GM12878 (cell line): Measurements from ENCODE around the gene PAM. TPM values are rescaled to one million over a fixed set of nuclear protein-coding genes. Genes with fewer than 3 reads are reported as not detected.

Experiments used
- ATAC-seq: fragments of 200-7000 bp; cut with Tn5 transposase; 3 replicates; pipeline ENCODE4 v1.9.1; 2020; ENCODE audit warnings: mild to moderate bottlenecking, moderate library complexity
- BruUV-seq: library from RNA; stranded (reverse); fragments of 400-500 nt; replicated peaks from 2 replicates; lab custom pipeline; 2021; lab: Mats Ljungman, UMichigan
- CTCF ChIA-PET: fragments of 300-600 bp; sonication (Branson Sonifier 250); formaldehyde crosslinking; extraction: SDS; loops from one replicate; lab custom pipeline; 2021; ENCODE audit warnings: inconsistent platforms; lab: Yijun Ruan, JAX
- POLR2A ChIA-PET: fragments of 350-600 bp; formaldehyde crosslinking; extraction: SDS; loops from one replicate; lab custom pipeline; 2021; ENCODE audit warnings: inconsistent platforms; lab: Charles Lee
- RAD21 ChIA-PET: fragments of 300-600 bp; sonication (Branson Sonifier 250); formaldehyde crosslinking; loops from one replicate; lab custom pipeline; 2023; ENCODE audit warnings: antibody characterized with exemption; ENCODE audit not compliant: unreplicated experiment; lab: Charles Lee
- SMC1A ChIA-PET: fragments of 300-600 bp; sonication (Branson Sonifier 250); formaldehyde crosslinking; loops from one replicate; lab custom pipeline; 2023; ENCODE audit not compliant: unreplicated experiment, uncharacterized antibody; lab: Charles Lee
- DNase-seq: peaks from one replicate; pipeline ENCODE4 v3.0.0-alpha.2; 2011; ENCODE audit warnings: low read depth, low spot score
- FAIRE-seq: peaks from 3 replicates; lab custom pipeline; 2011; peaks lifted over from hg19 to GRCh38; lab: Jason Lieb, UNC
- H2AFZ ChIP-seq: 2 replicates; pipeline ENCODE4 v1.6.0; 2011; ENCODE audit warnings: low read depth, low read length, control low read depth; ENCODE audit not compliant: control insufficient read depth
- H3K27ac ChIP-seq: 2 replicates; pipeline ENCODE4 v1.5.1; 2011; ENCODE audit warnings: control low read depth; ENCODE audit not compliant: control insufficient read depth, insufficient read depth
- H3K27me3 ChIP-seq, 2 experiments: replicated peaks in 1 of 2; 2 replicates each; pipeline versions ENCODE4 v1.6.0 to v1.6.1; 2011; ENCODE audit warnings: low read length in 1 of 2; ENCODE audit not compliant: control insufficient read depth in 2 of 2, insufficient read depth in 2 of 2
- H3K36me3 ChIP-seq, 2 experiments: 2 replicates each; pipeline ENCODE4 v1.5.1; 2011; ENCODE audit warnings: low read length in 1 of 2; ENCODE audit not compliant: control insufficient read depth in 2 of 2, insufficient read depth in 2 of 2
- H3K4me1 ChIP-seq: 2 replicates; pipeline ENCODE4 v1.6.1; 2011; ENCODE audit warnings: mild to moderate bottlenecking, low read length, moderate library complexity, mixed read lengths; ENCODE audit not compliant: control insufficient read depth, insufficient read depth
- H3K4me2 ChIP-seq: 2 replicates; pipeline ENCODE4 v1.6.0; 2011; ENCODE audit warnings: control low read depth; ENCODE audit not compliant: control insufficient read depth, insufficient read depth
- H3K4me3 ChIP-seq: fragments of 200-600 bp; sonication (generic); 2 replicates; pipeline ENCODE4 v1.5.1; 2016
- H3K79me2 ChIP-seq: 2 replicates; pipeline ENCODE4 v1.6.0; 2011; ENCODE audit warnings: low read length; ENCODE audit not compliant: control insufficient read depth, insufficient read depth
- H3K9ac ChIP-seq: 2 replicates; pipeline ENCODE4 v1.8.0; 2011; ENCODE audit warnings: low read length, control low read depth, mixed read lengths; ENCODE audit not compliant: control insufficient read depth, insufficient read depth
- H3K9me3 ChIP-seq: replicated peaks from 3 replicates; pipeline ENCODE4 v1.5.1; 2011; ENCODE audit warnings: mild to moderate bottlenecking, low read length; ENCODE audit not compliant: control insufficient read depth, insufficient read depth
- H4K20me1 ChIP-seq: 2 replicates; pipeline ENCODE4 v1.6.0; 2011; ENCODE audit not compliant: control insufficient read depth, insufficient read depth
- E2F8 ChIP-seq: fragments of 450-650 bp; IDR thresholded peaks from 2 replicates; pipeline ENCODE4 v1.6.1; 2018; ENCODE audit warnings: mild to moderate bottlenecking, low read depth, moderate library complexity; ENCODE audit not compliant: partially characterized antibody
- EZH2 ChIP-seq: IDR thresholded peaks from 2 replicates; pipeline ENCODE4 v1.6.1; 2012; ENCODE audit warnings: low read depth, mild to moderate bottlenecking, control low read depth, inconsistent platforms, low read length, borderline replicate concordance; ENCODE audit not compliant: control insufficient read depth
- FOXM1 ChIP-seq: IDR thresholded peaks from 2 replicates; pipeline ENCODE4 v1.6.1; 2012; ENCODE audit warnings: low read depth, mild to moderate bottlenecking, inconsistent platforms, low read length, moderate library complexity
- IKZF2 ChIP-seq, 2 experiments: fragments of 450-650 bp; IDR thresholded peaks; 2 replicates each; pipeline ENCODE4 v1.6.1; 2017; ENCODE audit warnings: mild to moderate bottlenecking in 2 of 2, moderate library complexity in 2 of 2
- MLLT1 ChIP-seq: fragments of 450-650 bp; IDR thresholded peaks from 2 replicates; pipeline ENCODE4 v1.6.1; 2016; ENCODE audit warnings: mild to moderate bottlenecking
- POLR2A ChIP-seq: IDR thresholded peaks from 2 replicates; pipeline ENCODE4 v1.6.1; 2011; ENCODE audit warnings: low read depth, mild to moderate bottlenecking, low read length
- RCOR1 ChIP-seq: conservative IDR thresholded peaks from 2 replicates; pipeline ENCODE4 v1.6.1; 2012; ENCODE audit warnings: low read depth, low read length, improper control_type of control experiment
- SPI1 ChIP-seq: IDR thresholded peaks from 2 replicates; pipeline ENCODE4 v1.6.1; 2011; ENCODE audit warnings: low read depth, mild to moderate bottlenecking, low read length, moderate library complexity, borderline replicate concordance; ENCODE audit not compliant: insufficient read depth
- SRF ChIP-seq, 2 experiments: IDR thresholded peaks; 2 replicates each; pipeline ENCODE4 v1.6.1; 2011; ENCODE audit warnings: low read depth in 2 of 2, low read length in 2 of 2, mild to moderate bottlenecking in 1 of 2, moderate library complexity in 1 of 2
- ZBTB11 ChIP-seq: fragments of 450-650 bp; formaldehyde crosslinking; IDR thresholded peaks from 2 replicates; pipeline ENCODE4 v1.5.0; 2022; ENCODE audit warnings: mild to moderate bottlenecking, missing genetic modification characterization
- ZBTB4 ChIP-seq: fragments of 450-650 bp; formaldehyde crosslinking; IDR thresholded peaks from 2 replicates; pipeline ENCODE4 v1.4.0; 2022; ENCODE audit warnings: mild to moderate bottlenecking, moderate library complexity
- ZNF217 ChIP-seq: fragments of 450-650 bp; IDR thresholded peaks from 2 replicates; pipeline ENCODE4 v1.6.1; 2017; ENCODE audit warnings: antibody characterized with exemption, mild to moderate bottlenecking
- WGBS: methylation state at CpG from one replicate; pipeline ENCODE4 v1.1.6; 2016; ENCODE audit warnings: low lambda C conversion rate; ENCODE audit not compliant: insufficient replicate concordance, insufficient coverage; ENCODE audit errors: missing lambda C conversion rate; 5-methylcytosine and 5-hydroxymethylcytosine counted together
- in situ Hi-C: fragments of 300-500 bp; cut with MboI; formaldehyde crosslinking; loops from 9 replicates; pipeline ENCODE4 v1.14.3; 2018; ENCODE audit warnings: mixed read lengths
- intact Hi-C: fragments of 100-400 bp; cut with micrococcal nuclease; formaldehyde crosslinking; loops from one replicate; pipeline ENCODE4 v1.14.2; 2022; ENCODE audit not compliant: unreplicated experiment
- polyA plus RNA-seq, 11 experiments: library from polyadenylated mRNA; depleted of rRNA in 4 of 11; unstranded in 6 of 11; stranded (reverse) in 5 of 11; fragments of >200 nt; fragmentation: Nextera tagmentation in 4 of 11; fragmentation: Illumina TruSeq in 1 of 11; extraction: Ambion mirVana in 4 of 11; extraction: Trizol in 1 of 11; gene quantifications; 1 replicate in 1 of 11; 2 replicates in 10 of 11; pipeline versions ENCODE4 v1.2.1 to v1.2.3, GENCODE V29; 2011 to 2016; ENCODE audit warnings: inconsistent platforms in 2 of 11, missing spikeins in 2 of 11, low read depth in 1 of 11
- total RNA-seq, 4 experiments: library from RNA; depleted of rRNA in 3 of 4; stranded (reverse); fragments of >200 nt in 3 of 4; fragmentation: Illumina TruSeq in 1 of 4; extraction: Trizol in 1 of 4; gene quantifications; 2 replicates each; pipeline versions ENCODE4 v1.2.1 to v1.2.3, GENCODE V29; 2013 to 2021

The PAM gene
- total and polyA plus RNA-seq, 10 of the 15 experiments (the other 5 are each of a cell fraction or from before 2014, with no cell fraction given), result 5.5 to 72.5 (median 15.4) TPM

GRCh38 chr5:102794677-102795331, 39.7 kb downstream of the PAM start:
- ATAC-seq (no peak), FAIRE-seq (no peak), DNase-seq (no peak)
- Histone ChIP-seq H3K4me1 (no peaks in the 10 kb centered on the region), H4K20me1 (no peaks in the 10 kb centered on the region), H3K36me3 (no peaks in the 10 kb centered on the region), H2AFZ (no peak overlapping the region), H3K9me3 (no peaks in the 10 kb centered on the region), H3K79me2 (peaks cover 1% of the 10 kb centered on the region), H3K4me2 (no peak overlapping the region), H3K9ac (no peak overlapping the region), H3K27me3 (no peaks in the 10 kb centered on the region), H3K4me3 (no peak overlapping the region), H3K27ac (no peak overlapping the region)
- POLR2A ChIA-PET, result interaction anchor here (0.7 kb wide), 1 partner anchor 38 kb away, joined by 5 read pairs; no protein-coding TSS in a partner anchor
- CTCF ChIA-PET, result interaction anchor here (4.0 kb wide), 1 partner anchor 14 kb away, joined by 19 read pairs; no protein-coding TSS in a partner anchor
- SMC1A ChIA-PET, result interaction anchor here (0.7 to 1.3 kb wide), 4 partner anchors 12 to 176 kb away, joined by 3 read pairs; partner anchors contain the start of gene PAM
- intact Hi-C loops (loop anchor here (5.0 kb wide), 1 partner anchor 113 kb away; no protein-coding TSS in a partner anchor), in situ Hi-C loops (no loop called here)
- WGBS, result 97% methylated on average over 3 of the region's 3 CpGs
- RAD21 ChIA-PET, result no interaction called here
- BruUV-seq, result no TSS peak
- TF ChIP-seq POLR2A (no peak), E2F8 (no peak), EZH2 (no peak), FOXM1 (no peak), ZBTB4 (CRISPR knock-in tag) (no peak), MLLT1 (no peak), RCOR1 (no peak), ZNF217 (no peak), IKZF2 (IDR thresholded peaks at IDR 0.05) (no peak), SRF (IDR thresholded peaks at IDR 0.05; ENCODE audit: low read depth in 2 of 2, low read length in 2 of 2) (no peak), SPI1 (no peak), ZBTB11 (CRISPR knock-in tag) (no peak)
